HepG2 (cell line): ENCODE results near the gene DEFB124. TPM values are rescaled to one million over a fixed set of nuclear protein-coding genes. Genes with fewer than 3 reads are reported as not detected.

ENCODE experiments used
- E2F5 ChIP-seq: sonication (generic); formaldehyde crosslinking; conservative IDR thresholded peaks from 2 replicates; pipeline ENCODE4 v1.4.0; 2020; ENCODE audit warnings: missing genetic modification reagents
- ELK4 ChIP-seq: sonication (generic); formaldehyde crosslinking; IDR thresholded peaks from 2 replicates; pipeline ENCODE4 v1.9.0; 2021; ENCODE audit warnings: missing genetic modification reagents, borderline replicate concordance
- GABPB1 ChIP-seq: IDR thresholded peaks from 2 replicates; pipeline ENCODE4 v1.6.1; 2016; ENCODE audit warnings: mild to moderate bottlenecking, missing genetic modification reagents, moderate library complexity, missing compliant biosample characterization
- HDAC2 ChIP-seq: sonication (generic); formaldehyde crosslinking; IDR thresholded peaks from 2 replicates; pipeline ENCODE4 v1.4.0; 2020; ENCODE audit warnings: missing genetic modification reagents
- HNF1B ChIP-seq: sonication (generic); formaldehyde crosslinking; IDR thresholded peaks from 2 replicates; pipeline ENCODE4 v1.5.1; 2020; ENCODE audit warnings: mild to moderate bottlenecking, moderate library complexity, missing genetic modification reagents
- IRF9 ChIP-seq: sonication (generic); formaldehyde crosslinking; IDR thresholded peaks from 2 replicates; pipeline ENCODE4 v1.8.0; 2022; ENCODE audit warnings: missing genetic modification reagents, mild to moderate bottlenecking, borderline replicate concordance
- KDM4B ChIP-seq: sonication (generic); formaldehyde crosslinking; IDR thresholded peaks from 2 replicates; pipeline ENCODE4 v1.4.0; 2020; ENCODE audit warnings: missing genetic modification reagents
- MEIS1 ChIP-seq: sonication (generic); formaldehyde crosslinking; IDR thresholded peaks from 2 replicates; pipeline ENCODE4 v1.9.0; 2021; ENCODE audit warnings: mild to moderate bottlenecking, missing genetic modification reagents, moderate library complexity, borderline replicate concordance
- MIER2 ChIP-seq: IDR thresholded peaks from 2 replicates; pipeline ENCODE4 v1.6.1; 2016; ENCODE audit warnings: missing biosample characterization, missing genetic modification reagents
- NCOA5 ChIP-seq: sonication (generic); formaldehyde crosslinking; IDR thresholded peaks from 2 replicates; pipeline ENCODE4 v1.4.0; 2020; ENCODE audit warnings: missing genetic modification reagents
- ZGPAT ChIP-seq: IDR thresholded peaks from 2 replicates; pipeline ENCODE4 v1.6.1; 2016; ENCODE audit warnings: mild to moderate bottlenecking
- ZNF180 ChIP-seq: sonication (generic); formaldehyde crosslinking; IDR thresholded peaks from 2 replicates; pipeline ENCODE4 v1.4.0; 2020; ENCODE audit warnings: low read depth, missing genetic modification reagents, borderline replicate concordance
- ZNF276 ChIP-seq: sonication (generic); formaldehyde crosslinking; IDR thresholded peaks from 2 replicates; pipeline ENCODE4 v1.4.0; 2020; ENCODE audit warnings: mild to moderate bottlenecking, low read depth, missing genetic modification reagents
- ZNF280B ChIP-seq: sonication (generic); formaldehyde crosslinking; IDR thresholded peaks from 2 replicates; pipeline ENCODE4 v1.5.0; 2020; ENCODE audit warnings: missing genetic modification reagents, mild to moderate bottlenecking, borderline replicate concordance
- ZNF737 ChIP-seq: sonication (generic); formaldehyde crosslinking; IDR thresholded peaks from 2 replicates; pipeline ENCODE4 v1.5.0; 2020; ENCODE audit warnings: missing genetic modification reagents, mild to moderate bottlenecking, borderline replicate concordance
- polyA plus RNA-seq, 8 experiments: library from polyadenylated mRNA; depleted of rRNA in 3 of 8; stranded (reverse) in 7 of 8; unstranded in 1 of 8; fragments of >200 nt; fragmentation: Illumina TruSeq in 4 of 8; extraction: Trizol in 4 of 8; gene quantifications; 2 replicates each; pipeline versions ENCODE4 v1.2.1 to v1.2.3, GENCODE V29; 2011 to 2016; ENCODE audit warnings: low read depth in 4 of 8, missing spikeins in 1 of 8, mixed read lengths in 1 of 8; ENCODE audit not compliant: insufficient read depth in 1 of 8
- total RNA-seq, 5 experiments: library from RNA; depleted of rRNA; stranded (reverse); fragments of >200 nt; fragmentation: Illumina TruSeq; extraction: Trizol; gene quantifications; 2 replicates each; pipeline ENCODE4 v1.2.3, GENCODE V29; 2016; ENCODE audit warnings: low read depth in 1 of 5

The DEFB124 gene
- total and polyA plus RNA-seq, 2 of the 13 experiments (the other 11 are each of a cell fraction or from before 2014, with no cell fraction given), result not detected

GRCh38 chr20:31514154-31515071 is 39.5 kb upstream of the DEFB124 start, which contains the start of gene HM13 (continued):
- TF ChIP-seq HNF1B (CRISPR knock-in tag) (peak; percentile 91), ELK4 (CRISPR knock-in tag) (peak; percentile 94; the same call in 1 of the 2 replicates), ZNF737 (CRISPR knock-in tag) (peak; percentile 86; the same call in 1 of the 2 replicates), MEIS1 (CRISPR knock-in tag) (peak; percentile 88; the same call in 1 of the 2 replicates), ZNF276 (peak; percentile 92), GABPB1 (CRISPR knock-in tag) (peak; percentile 97), HDAC2 (CRISPR knock-in tag) (peak; percentile 87), ZGPAT (CRISPR knock-in tag) (peak; percentile 92), ZNF180 (CRISPR knock-in tag) (peak; percentile 91; the same call in 1 of the 2 replicates), NCOA5 (CRISPR knock-in tag) (peak; percentile 84; the same call in 1 of the 2 replicates), MIER2 (peak; percentile 43; the same call in 1 of the 2 replicates), KDM4B (peak; percentile 69), E2F5 (CRISPR knock-in tag) (peak; percentile 91), ZNF280B (peak; percentile 93), IRF9 (CRISPR knock-in tag) (peak; percentile 94)
